NCI-H2196 (cell line): Measurements from ENCODE around the gene CWC22.
A peak's percentile ranks its signal among the peaks of the same experiment; 100 is the strongest.
"Not testable (repeated sequence)": the region's sequence is repeated elsewhere in the genome, so short reads cannot be mapped to it uniquely, and the experiment has no call there.

Source experiments
- DNase-seq: peaks from one replicate; lab custom pipeline; 2025; ENCODE audit not compliant: unreplicated experiment; lab: John Stamatoyannopoulos, UW

The CWC22 gene

DNA sequence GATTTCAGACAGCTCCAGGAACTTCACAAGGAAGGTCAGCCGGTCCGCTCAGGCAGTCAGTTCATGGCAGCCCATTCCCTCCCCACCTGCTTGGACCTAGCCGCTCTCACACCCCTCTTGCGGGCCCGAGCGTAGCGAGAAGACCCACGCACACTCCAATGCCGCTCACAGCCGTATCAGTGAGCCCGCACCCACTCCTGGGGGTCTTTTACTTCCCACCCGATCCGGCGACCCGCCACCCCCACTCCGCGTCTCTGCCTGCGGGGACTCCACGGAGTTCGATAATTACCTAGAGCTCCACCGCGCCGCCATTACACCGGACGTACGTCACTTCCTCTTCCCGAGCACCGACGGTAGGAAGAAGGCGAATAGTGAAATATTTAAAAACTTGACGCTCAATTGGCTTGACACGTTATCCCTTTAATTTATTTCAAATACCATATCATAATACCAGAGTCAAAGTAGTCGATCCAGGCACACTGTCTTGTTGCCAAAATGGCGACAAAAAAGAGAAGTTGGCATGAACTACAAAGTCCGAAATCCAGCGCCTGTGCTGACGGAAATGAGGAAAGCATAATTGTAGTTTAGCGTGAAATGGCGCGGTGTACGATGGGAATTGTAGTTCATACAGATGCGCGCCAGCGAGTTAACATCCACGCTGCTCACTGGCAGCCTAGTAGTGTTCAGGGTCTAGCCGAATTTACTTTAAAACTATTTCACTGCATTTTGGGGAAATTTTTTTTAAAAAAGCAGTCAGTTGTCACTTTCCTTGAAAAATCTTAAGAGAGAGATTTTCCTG lies at the start of gene CWC22:
TSS of gene CWC22 (minus strand) at position 517 of the 799 bp plus-strand sequence. CDS start 13,956 bp downstream, outside the sequence.
- peak; percentile 90 for DNase-seq

DNA sequence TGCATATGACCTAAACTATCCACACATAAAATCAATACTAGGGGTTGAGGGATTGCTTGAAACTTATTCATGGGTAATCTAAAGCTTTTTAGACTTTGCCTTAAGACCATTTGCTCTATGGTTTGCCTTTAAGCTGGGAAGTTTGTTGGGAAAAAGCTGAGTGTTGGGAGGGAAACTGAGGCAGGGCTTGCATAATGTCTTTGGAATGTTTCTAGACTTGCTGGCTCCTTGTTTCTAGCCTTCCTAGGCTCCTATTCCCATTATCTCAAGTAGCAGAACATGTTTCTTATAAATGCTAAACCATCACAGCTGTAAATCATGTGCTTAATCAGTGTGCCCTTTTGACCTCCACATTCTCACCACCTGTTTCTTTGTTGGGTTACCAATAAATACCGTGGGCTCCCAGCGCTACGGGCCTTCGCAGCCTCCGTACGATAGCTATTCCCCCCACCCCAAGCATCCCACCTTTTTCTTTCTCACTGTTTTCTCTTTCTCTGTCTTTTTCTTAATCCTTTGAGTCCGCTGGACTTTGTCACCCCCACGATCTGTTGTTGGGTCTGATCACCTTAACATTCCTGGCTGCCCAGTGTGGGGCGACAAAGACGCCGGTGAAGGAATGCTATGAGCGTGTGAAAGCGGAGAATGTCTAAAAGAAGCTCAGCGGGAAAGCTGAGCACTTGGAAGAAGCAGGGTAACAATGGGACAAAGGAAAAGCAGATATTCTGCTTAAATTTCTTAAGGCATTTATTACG lies 49.4 kb upstream of the CWC22 start:
- DNase-seq: no peak

GRCh38 chr2:180054576-180054975 lies 47.5 kb upstream of the CWC22 start:
- DNase-seq: not testable (repeated sequence)

DNA sequence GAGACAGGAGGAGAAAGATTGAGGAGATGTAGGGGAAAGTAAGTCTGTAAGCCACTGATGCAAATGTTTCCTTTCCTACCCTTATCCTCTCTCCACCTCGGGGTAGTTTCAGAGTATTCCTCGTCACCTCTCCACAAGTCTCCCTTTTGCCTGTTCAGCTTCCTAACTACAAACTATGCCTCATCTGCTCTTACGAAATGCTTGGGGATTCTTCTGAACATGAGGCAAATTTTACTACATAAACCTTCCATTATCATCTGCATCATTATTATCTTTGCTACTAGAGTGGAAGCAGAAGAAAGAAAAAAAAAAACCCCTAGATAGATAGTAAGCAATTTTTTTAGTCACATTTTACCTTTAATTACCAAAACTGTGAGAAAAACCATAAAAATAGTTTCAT lies 43.1 kb upstream of the CWC22 start:
- DNase-seq: no peak

DNA sequence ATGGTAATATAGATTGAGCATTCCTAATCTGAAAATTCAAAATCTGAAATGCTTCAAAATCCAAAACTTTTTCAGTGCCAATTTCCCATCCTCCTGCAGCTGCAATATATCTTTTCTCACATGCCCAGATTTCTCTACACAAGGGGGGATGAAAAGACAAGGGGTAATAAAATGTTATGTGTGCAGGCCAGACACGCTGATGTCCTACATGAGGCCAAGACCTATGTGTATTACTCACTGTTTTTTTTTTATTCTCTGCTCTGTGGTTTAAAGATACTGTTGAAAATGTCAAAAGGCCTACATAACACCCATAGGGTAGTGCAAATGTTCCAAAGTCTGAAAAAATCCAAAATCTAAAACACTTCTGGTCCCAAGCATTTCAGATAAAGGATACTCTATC lies 41.2 kb upstream of the CWC22 start:
- DNase-seq: no peak

GRCh38 chr2:180046776-180047175 lies 39.7 kb upstream of the CWC22 start:
- DNase-seq: no peak

DNA sequence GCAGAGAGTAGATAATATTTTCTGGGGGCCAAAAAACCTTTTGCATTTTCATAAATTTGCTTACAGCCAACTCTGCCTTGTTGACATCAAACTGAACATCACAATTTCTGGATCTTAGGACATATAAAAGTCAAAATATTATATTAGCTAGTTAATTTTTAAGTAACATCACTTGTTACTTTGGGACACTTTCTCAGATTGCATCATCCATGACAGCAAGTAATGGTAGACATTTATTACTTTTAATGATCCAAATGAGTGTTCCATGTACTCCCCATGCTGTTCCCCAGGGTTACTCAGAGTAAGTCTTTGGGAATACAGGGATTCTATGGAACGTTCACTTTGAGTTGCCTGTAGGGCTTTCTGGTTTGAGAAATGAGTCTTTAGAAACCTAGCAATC lies 39.1 kb upstream of the CWC22 start:
- DNase-seq: no peak

- peak; percentile 27 for DNase-seq
These were observed 33.2 kb upstream of the CWC22 start for GRCh38 chr2:180040146-180040925.

DNA sequence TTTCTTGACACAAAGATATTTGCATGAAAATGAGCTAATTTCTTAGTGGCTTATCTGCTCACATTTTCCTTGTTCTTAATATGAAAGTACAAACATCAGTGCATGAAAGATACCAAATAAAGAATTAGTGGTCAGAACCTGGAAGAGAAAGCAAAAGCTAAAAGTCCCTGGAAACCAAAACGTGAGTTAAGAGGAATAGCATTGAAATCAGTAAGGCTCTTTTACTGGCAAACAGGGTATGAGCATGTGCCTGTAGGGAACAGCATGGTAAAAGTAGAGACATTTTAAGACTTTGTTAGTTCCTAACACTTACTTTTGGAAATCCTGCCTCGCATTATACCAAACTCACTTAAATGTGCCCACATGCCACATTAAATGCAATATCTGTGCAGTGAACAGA lies 31.9 kb upstream of the CWC22 start:
- no peak for DNase-seq

- DNase-seq: peak; percentile 86
These were observed 27.1 kb upstream of the CWC22 start for GRCh38 chr2:180033993-180034894.

GRCh38 chr2:180029575-180029974 lies 22.5 kb upstream of the CWC22 start:
- no peak for DNase-seq

DNA sequence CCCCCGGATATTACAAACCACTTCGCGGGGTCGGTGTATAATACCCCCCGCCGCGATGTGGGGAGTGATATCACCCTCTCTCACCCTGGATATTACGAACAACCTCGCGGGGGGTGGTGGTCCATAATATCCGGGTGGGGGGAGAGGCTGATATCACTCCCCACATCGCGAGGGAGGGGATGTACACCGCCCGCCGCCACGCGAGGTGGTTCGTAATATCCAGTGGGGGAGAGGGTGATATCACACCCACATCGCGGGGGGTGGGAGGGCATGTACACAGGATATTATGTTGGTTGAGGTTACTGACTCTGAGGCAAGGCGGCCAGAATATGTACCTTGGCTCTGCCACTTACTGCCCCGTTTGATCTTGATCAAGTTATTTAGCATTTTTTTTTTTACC lies 14.8 kb upstream of the CWC22 start:
- no peak for DNase-seq

DNA sequence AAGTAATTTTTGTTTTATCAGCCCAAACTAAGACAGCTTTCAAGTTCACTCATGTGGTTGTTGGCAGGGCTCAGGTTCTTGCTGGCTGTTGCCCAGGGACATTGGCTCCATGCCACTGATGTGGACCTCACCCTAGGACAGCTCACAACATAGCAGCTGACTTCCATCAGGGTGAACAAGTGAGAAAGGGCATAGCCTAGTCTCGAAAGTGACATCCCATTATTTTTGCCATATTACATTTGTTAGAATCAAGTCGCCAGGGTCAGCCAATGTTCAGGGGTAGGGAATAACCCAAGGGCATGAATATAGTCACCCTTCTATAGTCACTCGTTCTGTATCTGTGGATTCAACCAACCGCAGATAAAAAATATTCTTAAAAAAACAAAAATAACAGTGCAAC lies 10.7 kb upstream of the CWC22 start:
- peak; percentile 11 for DNase-seq

GRCh38 chr2:180016937-180017336 lies 9.8 kb upstream of the CWC22 start:
- DNase-seq: no peak

DNA sequence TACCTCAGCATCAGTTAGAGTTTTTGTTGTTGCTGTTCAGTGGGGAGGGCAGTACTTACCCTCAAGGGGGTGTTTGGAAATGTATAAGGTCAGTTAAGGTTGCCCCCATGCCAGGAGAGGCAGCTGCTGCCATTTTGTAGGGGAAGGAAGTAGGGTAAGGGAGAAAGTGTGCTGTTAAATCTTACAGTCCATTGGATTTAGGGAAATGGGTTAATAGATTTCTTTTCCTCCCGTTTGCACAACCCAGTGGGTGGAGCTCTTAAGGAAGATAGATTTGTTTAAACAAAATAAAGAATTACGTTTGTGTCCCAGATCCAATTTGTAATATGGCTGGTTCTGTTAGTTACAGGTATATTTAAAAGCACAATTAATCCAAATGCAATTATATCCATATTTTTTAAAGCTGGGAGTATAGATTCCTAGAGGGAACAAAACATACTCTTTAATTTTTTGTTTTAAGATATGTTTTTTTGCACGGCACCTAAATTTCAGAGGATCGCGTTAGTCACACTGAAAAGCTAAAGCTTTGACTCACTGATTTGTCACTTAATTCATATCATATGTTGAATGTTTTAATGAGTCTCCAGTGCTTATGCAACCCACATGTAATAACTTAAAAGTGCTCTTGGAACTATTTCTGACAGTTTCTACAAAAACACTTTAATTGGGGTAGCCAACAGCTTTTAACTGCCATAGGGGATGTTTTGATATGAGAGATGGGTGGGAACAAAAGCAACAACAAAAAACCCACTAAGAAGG lies 9.0 kb upstream of the CWC22 start:
- DNase-seq: no peak

- no peak for DNase-seq
These were observed 5.4 kb upstream of the CWC22 start for GRCh38 chr2:180012523-180012922.

DNA sequence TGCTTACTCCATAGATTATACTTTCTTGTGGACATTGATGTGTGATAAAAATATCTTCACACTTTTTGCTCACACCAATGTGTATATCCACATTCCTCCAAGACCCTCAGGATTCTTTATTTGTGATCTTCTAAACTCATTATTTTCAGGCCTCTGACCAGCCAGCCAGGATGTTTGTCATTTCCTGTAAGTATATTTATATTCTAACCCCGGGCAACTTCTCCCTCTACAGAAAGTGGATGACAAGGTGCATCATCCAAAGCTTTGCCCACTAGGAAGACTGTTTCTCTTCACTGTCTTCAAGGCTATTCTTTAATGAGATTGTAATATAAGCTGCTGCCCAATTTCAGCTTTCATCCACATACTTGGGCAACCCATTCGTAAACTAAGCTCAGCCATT lies 3.6 kb upstream of the CWC22 start:
- DNase-seq: no peak

DNA sequence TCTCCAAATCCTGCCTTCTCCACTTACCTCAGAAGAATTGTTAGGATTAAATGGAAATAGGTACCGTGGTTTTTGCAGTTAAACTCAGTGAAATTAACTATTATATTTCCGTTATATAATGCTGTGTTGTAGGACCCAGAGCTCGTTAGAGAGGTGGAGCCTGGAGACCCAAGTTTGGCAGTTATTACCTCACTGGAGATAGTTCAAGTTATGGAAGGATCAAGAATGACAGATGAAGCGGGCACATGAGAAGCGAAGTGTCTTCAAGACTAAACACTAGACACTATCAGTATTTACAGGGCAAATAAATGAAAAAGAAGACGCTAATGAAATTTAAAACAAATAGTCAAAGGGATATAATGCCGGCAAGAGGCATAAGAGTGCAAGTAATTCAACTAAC lies 866 bp downstream of the CWC22 start:
- DNase-seq: no peak

DNA sequence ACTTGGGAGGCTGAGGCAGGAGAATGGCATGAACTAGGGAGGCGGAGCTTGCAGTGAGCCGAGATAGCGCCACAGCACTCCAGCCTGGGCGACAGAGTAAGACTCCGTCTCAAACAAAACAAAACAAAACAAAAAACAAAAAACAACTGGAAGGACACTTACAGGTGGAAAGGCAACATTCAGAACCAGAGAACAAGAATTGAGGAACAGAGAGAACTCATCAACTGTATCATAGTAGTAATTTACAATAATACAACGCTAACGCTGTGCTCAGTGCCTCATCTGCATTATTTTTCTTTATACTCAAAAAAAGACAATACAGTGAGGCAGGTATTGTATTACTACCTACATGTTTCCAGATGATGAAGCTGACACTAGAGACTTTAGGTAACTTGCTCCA lies 1.6 kb downstream of the CWC22 start:
- not testable (repeated sequence) for DNase-seq

- no peak for DNase-seq
These were observed 2.4 kb downstream of the CWC22 start for GRCh38 chr2:180004731-180005130.
